Karpas-422 (cell line): ENCODE results near the gene GAMT. TPM values are rescaled to one million over a fixed set of nuclear protein-coding genes. Genes with fewer than 3 reads are reported as not detected.

Experiments used
- DNase-seq: peaks from one replicate; pipeline ENCODE4 v3.0.0-alpha.2; 2015
- H2AFZ ChIP-seq: fragments of 200-600 bp; sonication (generic); 2 replicates; pipeline ENCODE4 v1.6.1; 2014; ENCODE audit warnings: antibody characterized with exemption, low read length, mixed read lengths
- H3K27ac ChIP-seq: fragments of 200-600 bp; sonication (generic); 2 replicates; pipeline ENCODE4 v1.5.1; 2014; ENCODE audit warnings: mild to moderate bottlenecking, low read length, moderate library complexity
- H3K27me3 ChIP-seq: fragments of 200-600 bp; sonication (generic); 2 replicates; pipeline ENCODE4 v1.6.1; 2014; ENCODE audit warnings: low read length, mixed read lengths
- H3K36me3 ChIP-seq: fragments of 200-600 bp; sonication (generic); 2 replicates; pipeline ENCODE4 v1.6.1; 2014; ENCODE audit warnings: low read length, mixed read lengths; ENCODE audit not compliant: insufficient read depth
- H3K4me1 ChIP-seq: fragments of 200-600 bp; sonication (generic); 2 replicates; pipeline ENCODE4 v1.6.1; 2014; ENCODE audit warnings: mild to moderate bottlenecking, low read length, mixed read lengths
- H3K4me2 ChIP-seq: fragments of 200-600 bp; sonication (generic); 2 replicates; pipeline ENCODE4 v1.6.1; 2014; ENCODE audit warnings: low read length, low read depth, mild to moderate bottlenecking; ENCODE audit not compliant: poor library complexity, severe bottlenecking
- H3K4me3 ChIP-seq: fragments of 200-600 bp; sonication (generic); 2 replicates; pipeline ENCODE4 v1.5.1; 2014; ENCODE audit warnings: mild to moderate bottlenecking, antibody characterized with exemption, low read length, mixed read lengths
- H3K79me2 ChIP-seq: fragments of 200-600 bp; sonication (generic); 2 replicates; pipeline ENCODE4 v1.6.1; 2014; ENCODE audit warnings: mild to moderate bottlenecking, low read length, mixed read lengths
- H3K9ac ChIP-seq: fragments of 200-600 bp; sonication (generic); 2 replicates; pipeline ENCODE4 v1.6.0; 2014; ENCODE audit warnings: low read length
- H3K9me2 ChIP-seq: fragments of 200-600 bp; sonication (generic), shearing (Covaris generic); replicated peaks from 2 replicates; pipeline ENCODE4 v1.6.0; 2014; ENCODE audit warnings: mild to moderate bottlenecking, low read length, moderate library complexity; ENCODE audit not compliant: insufficient read depth
- H3K9me3 ChIP-seq: fragments of 300-700, 200-600 bp; sonication (generic); 2 replicates; pipeline ENCODE4 v1.6.1; 2014; ENCODE audit warnings: low read length, mixed read lengths
- H4K20me1 ChIP-seq: fragments of 200-600 bp; sonication (generic); 2 replicates; pipeline ENCODE4 v1.6.1; 2014; ENCODE audit warnings: mild to moderate bottlenecking, antibody characterized with exemption, low read length, low read depth; ENCODE audit not compliant: insufficient read depth
- total RNA-seq: library from RNA; depleted of rRNA; stranded (reverse); fragments of >200 nt; shearing (Covaris generic); gene quantifications from 2 replicates; pipeline ENCODE4 v1.2.3, GENCODE V29; 2014; ENCODE audit warnings: low replicate concordance

GAMT gene
- total RNA-seq, 1 experiment from 2014 or later, result 63.7 TPM

- H3K9me3 ChIP-seq, result no peaks in the 10 kb centered on the region
- no peak overlapping the region for H3K4me2 ChIP-seq
- H3K36me3 ChIP-seq, result peaks cover 4% of the 10 kb centered on the region; the same call in 1 of the 2 replicates
- no peak overlapping the region for H2AFZ ChIP-seq
- H3K27ac ChIP-seq, result no peak overlapping the region
- H3K4me1 ChIP-seq, result peaks cover 18% of the 10 kb centered on the region
- 0 out of 2 replicates have a peak, but pooled peaks cover 5% of the 10 kb centered on the region for H4K20me1 ChIP-seq
- H3K9ac ChIP-seq, result no peak overlapping the region
- H3K27me3 ChIP-seq, result no peaks in the 10 kb centered on the region
- H3K4me3 ChIP-seq, result no peak overlapping the region
- no peaks in the 10 kb centered on the region for H3K9me2 ChIP-seq
- H3K79me2 ChIP-seq, result peaks cover 21% of the 10 kb centered on the region
- peak; percentile 54 for DNase-seq
Measured at GRCh38 chr19:1396768-1397679, 4.3 kb downstream of the GAMT start.

- Histone ChIP-seq H3K79me2 (peaks cover 20% of the 10 kb centered on the region), H3K36me3 (peaks cover 4% of the 10 kb centered on the region; the same call in 1 of the 2 replicates), H3K4me1 (peaks cover 12% of the 10 kb centered on the region), H3K27ac (no peak overlapping the region), H3K27me3 (no peaks in the 10 kb centered on the region), H2AFZ (no peak overlapping the region), H3K9me3 (no peaks in the 10 kb centered on the region), H3K9me2 (no peaks in the 10 kb centered on the region), H3K4me3 (no peak overlapping the region), H4K20me1 (0 out of 2 replicates have a peak, but pooled peaks cover 5% of the 10 kb centered on the region), H3K4me2 (no peak overlapping the region), H3K9ac (no peak overlapping the region)
- DNase-seq, result peak; percentile 71
Measured at GRCh38 chr19:1396019-1396767, 5.1 kb downstream of the GAMT start.

DNA sequence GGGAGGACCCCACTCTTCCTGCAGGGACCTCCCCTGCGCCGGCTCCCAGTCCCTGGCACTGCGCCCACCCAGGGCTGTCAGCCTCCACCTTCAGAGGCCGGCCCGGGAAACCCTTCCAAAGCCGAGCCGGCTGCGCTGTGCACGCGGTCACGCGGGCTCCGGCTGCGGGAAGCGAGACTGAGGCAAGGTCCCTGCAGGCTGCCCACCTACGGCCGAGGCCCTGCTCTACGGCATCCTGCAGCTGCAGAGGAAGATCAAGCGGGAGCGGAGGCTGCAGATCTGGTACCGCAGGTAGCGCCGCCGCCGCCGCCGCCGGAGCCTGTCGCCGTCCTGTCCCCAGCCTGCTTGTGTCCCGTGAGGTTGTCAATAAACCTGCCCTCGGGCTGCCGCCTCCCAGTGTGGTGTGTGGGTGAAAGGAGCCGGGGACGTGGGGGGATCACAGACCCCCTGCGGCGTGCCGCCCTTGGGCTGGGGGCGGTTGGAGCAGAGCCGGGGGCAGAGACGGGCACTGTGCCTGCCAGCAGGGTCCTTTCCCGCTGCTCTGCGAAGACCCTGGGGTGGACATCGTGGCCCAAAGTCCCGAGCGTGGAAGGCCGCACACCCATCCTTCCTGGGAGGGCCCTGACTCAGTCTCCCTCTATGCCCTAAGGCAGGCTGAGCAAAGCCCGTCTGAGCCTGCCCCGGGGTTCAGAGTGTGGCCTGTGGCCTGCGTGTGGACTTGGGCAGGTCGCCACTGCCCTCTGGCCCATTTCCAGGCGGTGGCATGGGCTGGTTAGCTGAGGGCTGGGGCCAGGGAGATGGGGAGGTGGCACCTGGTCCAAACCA is 5.9 kb downstream of the GAMT start:
- no peak for DNase-seq
- no peak overlapping the region for H3K27ac ChIP-seq
- no peaks in the 10 kb centered on the region for H3K9me3 ChIP-seq
- peaks cover 4% of the 10 kb centered on the region; the same call in 1 of the 2 replicates for H3K36me3 ChIP-seq
- no peak overlapping the region for H3K4me2 ChIP-seq
- no peak overlapping the region for H2AFZ ChIP-seq
- H3K79me2 ChIP-seq, result peaks cover 12% of the 10 kb centered on the region
- no peak overlapping the region for H3K4me3 ChIP-seq
- no peak overlapping the region for H3K9ac ChIP-seq
- 0 out of 2 replicates have a peak, but pooled peaks cover 3% of the 10 kb centered on the region for H4K20me1 ChIP-seq
- H3K9me2 ChIP-seq, result no peaks in the 10 kb centered on the region
- peaks cover 8% of the 10 kb centered on the region for H3K4me1 ChIP-seq
- no peaks in the 10 kb centered on the region for H3K27me3 ChIP-seq

- no peak for DNase-seq
- Histone ChIP-seq H3K36me3 (peaks cover 4% of the 10 kb centered on the region; the same call in 1 of the 2 replicates), H3K4me2 (no peak overlapping the region), H2AFZ (no peak overlapping the region), H3K4me1 (no peaks in the 10 kb centered on the region; the same call in 1 of the 2 replicates), H3K4me3 (no peak overlapping the region), H3K9ac (no peak overlapping the region), H3K9me2 (no peaks in the 10 kb centered on the region), H3K79me2 (peaks cover 3% of the 10 kb centered on the region), H3K27me3 (no peaks in the 10 kb centered on the region), H4K20me1 (no peaks in the 10 kb centered on the region), H3K9me3 (no peaks in the 10 kb centered on the region), H3K27ac (no peak overlapping the region)
Measured at GRCh38 chr19:1394252-1395193, 6.8 kb downstream of the GAMT start.

DNA sequence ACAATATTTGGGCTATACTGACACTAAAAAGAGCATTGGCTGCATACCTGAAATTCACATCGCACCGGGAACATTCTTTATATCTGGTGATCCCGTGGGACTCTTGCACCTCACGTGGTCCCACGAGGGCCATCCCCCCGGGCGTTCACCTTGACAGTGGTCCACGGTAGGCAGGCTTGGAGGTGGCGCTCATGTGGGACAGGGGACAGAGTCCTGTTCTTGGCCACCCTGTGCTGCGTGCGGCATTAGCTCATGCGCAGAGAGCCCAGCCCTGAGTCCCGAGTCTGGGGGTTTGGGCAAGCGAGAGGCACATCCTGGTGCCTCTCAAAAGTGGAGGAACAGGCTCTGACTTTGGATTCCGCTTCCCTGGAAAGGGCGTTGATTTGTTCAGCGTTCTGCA is 7.5 kb downstream of the GAMT start:
- Histone ChIP-seq H3K79me2 (no peaks in the 10 kb centered on the region), H4K20me1 (no peaks in the 10 kb centered on the region), H3K27ac (no peak overlapping the region), H3K4me3 (no peak overlapping the region), H3K4me1 (no peaks in the 10 kb centered on the region; the same call in 1 of the 2 replicates), H3K27me3 (no peaks in the 10 kb centered on the region), H3K9me3 (no peaks in the 10 kb centered on the region), H3K36me3 (peaks cover 5% of the 10 kb centered on the region), H2AFZ (no peak overlapping the region), H3K4me2 (no peak overlapping the region), H3K9me2 (no peaks in the 10 kb centered on the region), H3K9ac (no peak overlapping the region)
- no peak for DNase-seq

GRCh38 chr19:1392939-1393530 is 8.3 kb downstream of the GAMT start:
- DNase-seq, result no peak
- Histone ChIP-seq H3K27ac (no peak overlapping the region), H4K20me1 (no peaks in the 10 kb centered on the region), H2AFZ (no peak overlapping the region), H3K4me3 (no peak overlapping the region), H3K27me3 (no peaks in the 10 kb centered on the region), H3K9ac (no peak overlapping the region), H3K9me2 (no peaks in the 10 kb centered on the region), H3K4me2 (no peak overlapping the region), H3K9me3 (no peaks in the 10 kb centered on the region), H3K79me2 (no peaks in the 10 kb centered on the region), H3K36me3 (peaks cover 4% of the 10 kb centered on the region; the same call in 1 of the 2 replicates), H3K4me1 (no peaks in the 10 kb centered on the region; the same call in 1 of the 2 replicates)

DNA sequence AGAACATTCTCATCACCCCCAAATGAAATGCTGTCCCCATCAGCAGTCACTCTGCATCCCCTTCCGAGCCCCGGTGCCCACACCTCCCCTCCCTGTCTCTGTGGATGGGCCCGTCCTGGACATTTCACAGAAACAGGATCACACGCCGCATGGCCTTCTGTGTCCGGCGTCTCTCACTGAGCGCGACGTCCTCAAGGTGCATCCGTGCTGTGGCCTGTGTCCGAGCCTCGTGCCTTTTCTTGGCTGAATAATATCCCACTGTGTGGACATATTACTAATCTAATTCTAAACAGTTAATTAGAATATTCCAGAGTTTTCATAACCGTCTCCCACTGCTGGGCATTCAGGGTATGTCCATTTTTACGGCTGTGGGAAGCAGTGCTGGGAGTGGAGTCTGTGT is 8.9 kb downstream of the GAMT start:
- no peak overlapping the region for H3K9ac ChIP-seq
- H3K36me3 ChIP-seq, result peaks cover 4% of the 10 kb centered on the region; the same call in 1 of the 2 replicates
- H3K4me2 ChIP-seq, result no peak overlapping the region
- no peaks in the 10 kb centered on the region for H3K79me2 ChIP-seq
- H2AFZ ChIP-seq, result no peak overlapping the region
- H3K9me3 ChIP-seq, result no peaks in the 10 kb centered on the region
- no peaks in the 10 kb centered on the region for H3K9me2 ChIP-seq
- no peak for DNase-seq
- H3K27me3 ChIP-seq, result no peaks in the 10 kb centered on the region
- no peak overlapping the region for H3K4me3 ChIP-seq
- no peaks in the 10 kb centered on the region; the same call in 1 of the 2 replicates for H3K4me1 ChIP-seq
- H4K20me1 ChIP-seq, result no peaks in the 10 kb centered on the region
- no peak overlapping the region for H3K27ac ChIP-seq
